ENCODE measurements around the gene RAP1A.

The RAP1A gene

GRCh38 chr1:111619635-111620440, at the start of gene RAP1A:
RAP1A (plus strand) TSS chr1:111619789; CDS start chr1:111691361, 71,572 bp downstream.
- DNase-seq (ENCODE audit: low read depth in 2 of 2) = peak; percentile 91 to 92

GRCh38 chr1:111569913-111570312, 49.7 kb upstream of the RAP1A start:
- DNase-seq (ENCODE audit: low read depth in 2 of 2) = no peak

GRCh38 chr1:111570781-111571181, 48.8 kb upstream of the RAP1A start:
- peak in 1 of 2 donors; percentile 11 for DNase-seq (ENCODE audit: low read depth in 2 of 2)

- DNase-seq (ENCODE audit: low read depth in 2 of 2) = no peak
Measured at GRCh38 chr1:111571239-111571638, 48.4 kb upstream of the RAP1A start.

GRCh38 chr1:111571987-111572386, 47.6 kb upstream of the RAP1A start:
- DNase-seq (ENCODE audit: low read depth in 2 of 2) = no peak

- no peak for DNase-seq (ENCODE audit: low read depth in 2 of 2)
Measured at GRCh38 chr1:111576547-111576946, 43.0 kb upstream of the RAP1A start.

GRCh38 chr1:111577814-111578213, 41.8 kb upstream of the RAP1A start:
- no peak for DNase-seq (ENCODE audit: low read depth in 2 of 2)

- no peak for DNase-seq (ENCODE audit: low read depth in 2 of 2)
Measured at GRCh38 chr1:111581166-111581565, 38.4 kb upstream of the RAP1A start.

- DNase-seq (ENCODE audit: low read depth in 2 of 2) = no peak
Measured at GRCh38 chr1:111582016-111582415, 37.6 kb upstream of the RAP1A start.

GRCh38 chr1:111582644-111583618, 36.7 kb upstream of the RAP1A start:
- DNase-seq (ENCODE audit: low read depth in 2 of 2) = no peak

- no peak for DNase-seq (ENCODE audit: low read depth in 2 of 2)
Measured at GRCh38 chr1:111585447-111586086, 34.0 kb upstream of the RAP1A start.

GRCh38 chr1:111586112-111586511, 33.5 kb upstream of the RAP1A start:
- DNase-seq (ENCODE audit: low read depth in 2 of 2) = no peak

GRCh38 chr1:111587509-111588174, 31.9 kb upstream of the RAP1A start:
- no peak for DNase-seq (ENCODE audit: low read depth in 2 of 2)

GRCh38 chr1:111591937-111592336, 27.7 kb upstream of the RAP1A start:
- DNase-seq (ENCODE audit: low read depth in 2 of 2) = no peak

GRCh38 chr1:111592389-111593361, 26.9 kb upstream of the RAP1A start:
- peak; percentile 96 to 97 for DNase-seq (ENCODE audit: low read depth in 2 of 2)

- no peak for DNase-seq (ENCODE audit: low read depth in 2 of 2)
Measured at GRCh38 chr1:111593403-111594305, 25.9 kb upstream of the RAP1A start.

GRCh38 chr1:111594306-111594693, 25.3 kb upstream of the RAP1A start:
- DNase-seq (ENCODE audit: low read depth in 2 of 2) = no peak

GRCh38 chr1:111595807-111596206, 23.8 kb upstream of the RAP1A start:
- DNase-seq (ENCODE audit: low read depth in 2 of 2) = no peak

GRCh38 chr1:111596499-111596898, 23.1 kb upstream of the RAP1A start:
- DNase-seq (ENCODE audit: low read depth in 2 of 2) = peak; percentile 42 to 49
